Epithelial cell of proximal tubule (primary cell): Measurements from ENCODE around the gene IQSEC1. TPM values are rescaled to one million over a fixed set of nuclear protein-coding genes. Genes with fewer than 3 reads are reported as not detected.

Experiments
- DNase-seq: peaks from one replicate; pipeline ENCODE4 v3.0.0-alpha.2; 2011; ENCODE audit warnings: low read depth
- H3K4me3 ChIP-seq: 2 replicates; pipeline ENCODE4 v1.5.1; 2011; ENCODE audit warnings: low read depth, mild to moderate bottlenecking, low read length
- total RNA-seq: library from RNA; depleted of rRNA; stranded (reverse); fragments of >200 nt; gene quantifications from 2 replicates; pipeline ENCODE4 v1.2.3, GENCODE V29; 2015
- TF ChIP-seq, protein P1 (sequence below): conservative IDR thresholded peaks from 2 replicates; pipeline ENCODE4 v1.5.1; 2012; ENCODE audit warnings: low read depth, mild to moderate bottlenecking, low read length

Gene IQSEC1
- total RNA-seq, 1 donor from 2014 or later = 8.8 TPM

DNA sequence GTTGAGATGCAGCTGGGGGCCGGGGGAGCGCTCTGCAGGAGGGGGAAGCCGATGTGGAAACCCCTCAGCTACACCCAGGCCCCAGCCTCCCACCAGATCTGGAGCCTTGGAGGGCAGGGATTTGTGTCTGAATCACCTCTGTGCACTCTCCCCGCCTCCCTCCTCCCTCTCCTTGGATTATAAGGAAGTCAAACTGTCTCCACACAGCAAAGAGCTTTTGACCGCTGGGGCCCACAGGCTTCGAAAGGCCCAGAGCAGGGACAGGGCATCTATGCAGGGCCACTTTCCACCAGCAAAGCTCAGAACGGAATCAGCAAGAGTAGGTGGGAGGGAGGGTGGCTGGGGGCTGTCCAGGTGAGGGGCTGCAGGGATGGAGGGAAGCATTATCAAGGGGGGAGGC is 68.9 kb downstream of the IQSEC1 start:
- DNase-seq = no peak
- H3K4me3 ChIP-seq = no peak overlapping the region
- TF ChIP-seq, protein P1, sequence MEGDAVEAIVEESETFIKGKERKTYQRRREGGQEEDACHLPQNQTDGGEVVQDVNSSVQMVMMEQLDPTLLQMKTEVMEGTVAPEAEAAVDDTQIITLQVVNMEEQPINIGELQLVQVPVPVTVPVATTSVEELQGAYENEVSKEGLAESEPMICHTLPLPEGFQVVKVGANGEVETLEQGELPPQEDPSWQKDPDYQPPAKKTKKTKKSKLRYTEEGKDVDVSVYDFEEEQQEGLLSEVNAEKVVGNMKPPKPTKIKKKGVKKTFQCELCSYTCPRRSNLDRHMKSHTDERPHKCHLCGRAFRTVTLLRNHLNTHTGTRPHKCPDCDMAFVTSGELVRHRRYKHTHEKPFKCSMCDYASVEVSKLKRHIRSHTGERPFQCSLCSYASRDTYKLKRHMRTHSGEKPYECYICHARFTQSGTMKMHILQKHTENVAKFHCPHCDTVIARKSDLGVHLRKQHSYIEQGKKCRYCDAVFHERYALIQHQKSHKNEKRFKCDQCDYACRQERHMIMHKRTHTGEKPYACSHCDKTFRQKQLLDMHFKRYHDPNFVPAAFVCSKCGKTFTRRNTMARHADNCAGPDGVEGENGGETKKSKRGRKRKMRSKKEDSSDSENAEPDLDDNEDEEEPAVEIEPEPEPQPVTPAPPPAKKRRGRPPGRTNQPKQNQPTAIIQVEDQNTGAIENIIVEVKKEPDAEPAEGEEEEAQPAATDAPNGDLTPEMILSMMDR = no peak

DNA sequence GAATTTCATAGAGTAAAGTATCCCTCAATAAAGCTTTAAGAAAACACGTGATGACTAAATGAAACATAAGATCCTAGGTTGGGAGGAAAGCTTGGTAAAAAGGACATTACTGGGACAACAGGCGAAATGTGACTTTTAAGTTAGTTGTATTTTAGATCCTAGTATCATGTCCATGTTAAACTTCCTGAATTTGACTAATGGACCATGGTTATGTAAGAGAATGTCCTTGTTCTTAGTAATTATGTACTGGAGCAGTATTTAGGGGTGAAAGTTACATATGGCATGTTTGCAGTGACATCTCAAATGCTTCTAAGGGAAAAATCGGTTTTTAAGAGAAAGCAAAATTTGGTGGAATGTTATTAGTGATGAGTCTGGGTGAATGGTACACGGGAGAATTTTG is 69.6 kb downstream of the IQSEC1 start:
- TF ChIP-seq, protein P1 = no peak
- no peak overlapping the region for H3K4me3 ChIP-seq
- no peak for DNase-seq

DNA sequence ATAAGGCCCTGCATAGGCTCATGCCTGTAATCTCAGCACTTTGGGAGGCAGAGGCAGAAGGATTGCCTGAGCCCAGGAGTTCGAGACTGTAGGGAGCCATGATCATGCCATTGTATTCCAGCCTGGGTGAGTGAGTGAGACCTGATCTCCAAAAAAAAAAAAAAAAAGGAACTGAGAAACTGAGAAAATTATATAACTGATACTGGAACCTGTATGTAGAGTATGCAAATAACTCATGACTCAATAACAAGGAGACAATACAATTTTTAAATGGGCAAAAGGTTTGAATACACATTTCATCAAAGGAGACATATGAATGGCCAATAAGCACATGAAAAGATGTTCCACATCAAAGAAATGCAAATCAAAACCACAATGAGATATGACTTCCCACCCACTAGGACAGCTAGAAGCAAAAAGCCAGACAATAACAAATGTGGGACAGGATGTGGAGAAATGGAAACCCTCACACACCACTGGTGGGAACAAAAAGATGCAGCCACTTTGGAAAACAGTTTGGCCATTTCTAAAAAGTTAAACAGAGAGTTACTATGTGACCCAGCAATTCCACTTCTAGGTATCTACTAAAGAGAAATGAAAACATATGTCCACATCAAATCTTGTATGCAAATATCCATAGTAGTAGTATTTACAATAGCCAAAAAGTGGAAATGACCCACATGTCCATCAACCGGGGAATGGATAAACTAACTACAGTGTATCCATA is 70.7 kb downstream of the IQSEC1 start:
- DNase-seq = no peak
- TF ChIP-seq, protein P1 = no peak
- no peak overlapping the region for H3K4me3 ChIP-seq

DNA sequence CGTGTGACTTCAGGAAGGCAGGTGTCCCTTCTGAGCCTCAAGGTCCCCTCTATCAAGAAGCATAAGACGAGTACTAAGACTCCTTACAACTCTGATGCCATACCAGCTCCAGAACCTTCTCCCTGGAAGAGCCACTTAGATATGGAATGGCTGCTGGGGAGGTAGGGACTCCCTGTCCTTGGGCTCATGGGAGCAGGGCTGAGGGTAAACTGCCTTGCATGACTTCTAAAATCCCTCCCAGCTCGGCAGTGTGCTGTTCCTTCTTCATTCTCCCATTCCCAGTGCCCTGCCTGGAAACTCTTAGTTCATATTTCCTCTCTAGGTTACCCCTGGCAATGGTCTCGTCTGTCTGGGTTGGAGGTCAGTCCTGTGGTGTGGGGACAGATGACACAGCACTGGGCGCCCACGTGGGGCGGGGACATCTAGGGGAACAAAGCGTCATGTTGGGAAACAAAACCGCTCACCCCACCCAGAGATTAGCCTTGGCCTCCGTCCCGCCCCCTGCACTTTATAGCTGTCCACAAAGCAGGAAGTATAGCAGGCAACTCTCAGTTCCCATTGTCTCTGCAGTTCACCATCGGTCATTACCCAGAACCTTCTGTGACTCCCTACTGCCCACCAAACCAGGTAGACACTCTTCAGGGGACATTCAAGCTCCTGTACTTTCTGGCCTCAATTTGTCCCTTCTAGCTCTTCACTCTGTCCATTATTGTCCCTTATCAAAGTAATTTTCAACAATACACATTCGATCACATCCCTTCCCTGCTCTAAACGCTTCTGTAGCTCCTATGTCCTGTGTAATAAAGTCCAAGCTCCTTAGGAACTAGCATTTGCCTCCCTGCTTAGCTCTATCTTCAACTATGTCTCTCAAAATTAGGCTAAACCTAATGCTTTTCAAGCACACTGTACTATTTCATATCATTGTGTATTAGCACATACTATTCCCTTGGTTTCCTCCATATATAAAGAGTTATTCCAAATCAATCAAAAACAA is 73.8 kb downstream of the IQSEC1 start:
- DNase-seq = no peak
- H3K4me3 ChIP-seq = no peak overlapping the region
- TF ChIP-seq, protein P1 = no peak

DNA sequence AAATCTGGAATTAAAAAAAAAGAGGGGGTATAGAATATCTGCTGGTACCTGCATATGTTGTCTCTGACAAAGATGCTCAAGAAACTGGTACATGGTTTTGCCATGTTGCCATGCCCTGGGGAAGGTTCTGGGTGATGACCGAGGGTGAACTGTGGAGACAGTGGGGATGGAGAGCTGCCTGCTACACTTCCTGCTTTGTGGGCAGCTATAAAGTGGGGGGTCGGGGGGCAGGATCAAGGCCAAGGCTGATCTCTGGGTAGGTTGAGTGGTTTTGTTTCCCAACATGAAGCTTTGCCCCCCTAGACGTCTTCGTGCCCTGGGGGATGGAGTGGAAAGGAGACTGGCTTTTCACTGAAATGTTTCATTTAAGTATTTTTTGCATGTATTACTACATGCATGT is 74.6 kb downstream of the IQSEC1 start:
- no peak for DNase-seq
- no peak overlapping the region for H3K4me3 ChIP-seq
- TF ChIP-seq, protein P1 = no peak

DNA sequence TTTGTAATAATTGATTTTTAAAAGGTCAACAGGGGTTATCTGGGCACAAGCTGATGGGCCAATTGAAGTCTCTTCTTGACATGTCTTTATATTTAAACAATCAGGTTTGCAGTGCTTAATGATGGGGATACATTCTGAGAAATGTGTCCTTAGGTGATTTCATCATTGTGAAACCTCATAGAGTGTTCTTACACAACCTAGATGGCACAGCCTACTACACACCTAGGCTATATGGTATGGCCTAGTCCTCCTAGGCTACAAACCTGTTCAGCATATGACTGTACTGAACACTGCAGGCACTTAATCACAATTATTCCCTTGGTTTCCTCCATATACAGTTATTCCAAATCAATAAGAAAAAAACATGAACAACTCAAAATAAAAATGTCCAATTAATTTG is 75.8 kb downstream of the IQSEC1 start:
- no peak overlapping the region for H3K4me3 ChIP-seq
- DNase-seq = no peak
- TF ChIP-seq, protein P1 = no peak
